A673 (cell line): ENCODE results near the gene ZBTB32. TPM values are rescaled to one million over a fixed set of nuclear protein-coding genes. Genes with fewer than 3 reads are reported as not detected.

Experiments used
- BruUV-seq: library from RNA; stranded (reverse); fragments of 400-500 nt; replicated peaks from 2 replicates; lab custom pipeline; 2021; lab: Mats Ljungman, UMichigan
- CTCF ChIA-PET: fragments of 300-600 bp; sonication (Branson Sonifier 250); formaldehyde crosslinking; loops from one replicate; lab custom pipeline; 2022; ENCODE audit warnings: antibody characterized with exemption; lab: Charles Lee
- POLR2A ChIA-PET: fragments of 300-600 bp; sonication (Branson Sonifier 250); formaldehyde crosslinking; loops from one replicate; lab custom pipeline; 2022; ENCODE audit warnings: antibody characterized with exemption; ENCODE audit not compliant: low non-redundant PET; lab: Charles Lee
- DNase-seq: peaks from one replicate; pipeline ENCODE4 v3.0.0-alpha.2; 2015; ENCODE audit warnings: low spot score
- H3K27ac ChIP-seq: fragments of 200-600 bp; sonication (generic); 2 replicates; pipeline ENCODE4 v1.5.1; 2016; ENCODE audit warnings: mixed run types, low read depth, mild to moderate bottlenecking, mixed read lengths, antibody characterized with exemption, low read length; ENCODE audit not compliant: poor library complexity, severe bottlenecking
- H3K27me3 ChIP-seq: fragments of 200-600 bp; sonication (generic); replicated peaks from 2 replicates; pipeline ENCODE4 v1.6.1; 2017; ENCODE audit warnings: mixed run types, low read depth, mild to moderate bottlenecking, mixed read lengths, antibody characterized with exemption, low read length; ENCODE audit not compliant: insufficient read depth, poor library complexity
- H3K36me3 ChIP-seq: fragments of 200-600 bp; sonication (generic); 2 replicates; pipeline ENCODE4 v1.6.1; 2016; ENCODE audit warnings: mixed run types, mild to moderate bottlenecking, mixed read lengths, antibody characterized with exemption, low read length; ENCODE audit not compliant: insufficient read depth, poor library complexity, severe bottlenecking
- H3K4me1 ChIP-seq: fragments of 200-600 bp; sonication (generic); 2 replicates; pipeline ENCODE4 v1.6.1; 2017; ENCODE audit warnings: mixed run types, mild to moderate bottlenecking, mixed read lengths, antibody characterized with exemption, low read length; ENCODE audit not compliant: insufficient read depth, poor library complexity, severe bottlenecking
- H3K4me3 ChIP-seq: fragments of 200-600 bp; sonication (generic); 2 replicates; pipeline ENCODE4 v1.5.1; 2016; ENCODE audit warnings: low read depth, mixed run types, mild to moderate bottlenecking, mixed read lengths, low read length; ENCODE audit not compliant: poor library complexity, severe bottlenecking
- H3K9me3 ChIP-seq: fragments of 200-600 bp; sonication (generic); 2 replicates; pipeline ENCODE4 v1.6.1; 2016; ENCODE audit warnings: mixed run types, low read depth, mild to moderate bottlenecking, mixed read lengths, antibody characterized with exemption, low read length; ENCODE audit not compliant: poor library complexity, severe bottlenecking
- EZH2 ChIP-seq: fragments of 200-600 bp; sonication (generic); IDR thresholded peaks from 2 replicates; pipeline ENCODE4 v1.6.1; 2017; ENCODE audit warnings: borderline replicate concordance, low read depth, mild to moderate bottlenecking, mixed read lengths, antibody characterized with exemption, low read length; ENCODE audit not compliant: poor library complexity, severe bottlenecking
- intact Hi-C: fragments of 100-400 bp; cut with micrococcal nuclease; formaldehyde crosslinking; loops from one replicate; pipeline ENCODE4 v1.10.0; 2022; ENCODE audit not compliant: unreplicated experiment
- total RNA-seq: library from RNA; stranded (reverse); gene quantifications from 2 replicates; pipeline ENCODE4 v1.2.3, GENCODE V29; 2021
- TF ChIP-seq, protein P1 (sequence below): fragments of 300-800, 200-600 bp; sonication (generic); conservative IDR thresholded peaks from 2 replicates; pipeline ENCODE4 v1.5.1; 2017; ENCODE audit warnings: low read depth, mild to moderate bottlenecking, antibody characterized with exemption, low read length, moderate library complexity, mixed read lengths

The ZBTB32 gene
- total RNA-seq, 1 experiment from 2014 or later = not detected

DNA sequence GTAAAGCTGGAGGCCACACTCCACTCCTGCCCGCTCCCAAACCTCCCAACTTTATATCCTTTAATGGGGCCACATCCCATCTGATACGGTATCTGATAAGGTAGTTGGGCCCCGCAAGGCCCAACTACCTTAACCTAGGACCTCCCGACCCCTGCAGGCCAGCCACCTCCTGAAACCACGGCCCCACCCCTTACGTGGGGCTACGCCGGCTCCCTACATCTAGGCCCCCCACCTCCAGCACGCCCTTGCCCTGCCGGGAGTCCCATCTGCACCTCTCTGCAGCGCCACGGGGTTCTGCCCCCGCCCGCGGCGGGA, 35.7 kb downstream of the ZBTB32 start:
- H3K36me3 ChIP-seq = peaks cover 26% of the 10 kb centered on the region
- no TSS peak for BruUV-seq
- ChIA-PET CTCF (interaction anchor here (1.2 kb wide), 1 partner anchor 45 kb away, joined by 14 read pairs; no protein-coding TSS in a partner anchor), POLR2A (no interaction called here)
- H3K4me1 ChIP-seq = peaks cover 3% of the 10 kb centered on the region
- peak overlapping the region; percentile 65 for H3K4me3 ChIP-seq
- intact Hi-C loops = loop anchor here (10.0 kb wide), 1 partner anchor 195 kb away; the partner anchor contains the start of gene LRFN3
- DNase-seq = no peak
- peak overlapping the region; percentile 75 for H3K27ac ChIP-seq
- no peaks in the 10 kb centered on the region for H3K9me3 ChIP-seq
- no peak for TF ChIP-seq EZH2
- TF ChIP-seq, protein P1, sequence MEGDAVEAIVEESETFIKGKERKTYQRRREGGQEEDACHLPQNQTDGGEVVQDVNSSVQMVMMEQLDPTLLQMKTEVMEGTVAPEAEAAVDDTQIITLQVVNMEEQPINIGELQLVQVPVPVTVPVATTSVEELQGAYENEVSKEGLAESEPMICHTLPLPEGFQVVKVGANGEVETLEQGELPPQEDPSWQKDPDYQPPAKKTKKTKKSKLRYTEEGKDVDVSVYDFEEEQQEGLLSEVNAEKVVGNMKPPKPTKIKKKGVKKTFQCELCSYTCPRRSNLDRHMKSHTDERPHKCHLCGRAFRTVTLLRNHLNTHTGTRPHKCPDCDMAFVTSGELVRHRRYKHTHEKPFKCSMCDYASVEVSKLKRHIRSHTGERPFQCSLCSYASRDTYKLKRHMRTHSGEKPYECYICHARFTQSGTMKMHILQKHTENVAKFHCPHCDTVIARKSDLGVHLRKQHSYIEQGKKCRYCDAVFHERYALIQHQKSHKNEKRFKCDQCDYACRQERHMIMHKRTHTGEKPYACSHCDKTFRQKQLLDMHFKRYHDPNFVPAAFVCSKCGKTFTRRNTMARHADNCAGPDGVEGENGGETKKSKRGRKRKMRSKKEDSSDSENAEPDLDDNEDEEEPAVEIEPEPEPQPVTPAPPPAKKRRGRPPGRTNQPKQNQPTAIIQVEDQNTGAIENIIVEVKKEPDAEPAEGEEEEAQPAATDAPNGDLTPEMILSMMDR = no peak
- H3K27me3 ChIP-seq = no peaks in the 10 kb centered on the region

DNA sequence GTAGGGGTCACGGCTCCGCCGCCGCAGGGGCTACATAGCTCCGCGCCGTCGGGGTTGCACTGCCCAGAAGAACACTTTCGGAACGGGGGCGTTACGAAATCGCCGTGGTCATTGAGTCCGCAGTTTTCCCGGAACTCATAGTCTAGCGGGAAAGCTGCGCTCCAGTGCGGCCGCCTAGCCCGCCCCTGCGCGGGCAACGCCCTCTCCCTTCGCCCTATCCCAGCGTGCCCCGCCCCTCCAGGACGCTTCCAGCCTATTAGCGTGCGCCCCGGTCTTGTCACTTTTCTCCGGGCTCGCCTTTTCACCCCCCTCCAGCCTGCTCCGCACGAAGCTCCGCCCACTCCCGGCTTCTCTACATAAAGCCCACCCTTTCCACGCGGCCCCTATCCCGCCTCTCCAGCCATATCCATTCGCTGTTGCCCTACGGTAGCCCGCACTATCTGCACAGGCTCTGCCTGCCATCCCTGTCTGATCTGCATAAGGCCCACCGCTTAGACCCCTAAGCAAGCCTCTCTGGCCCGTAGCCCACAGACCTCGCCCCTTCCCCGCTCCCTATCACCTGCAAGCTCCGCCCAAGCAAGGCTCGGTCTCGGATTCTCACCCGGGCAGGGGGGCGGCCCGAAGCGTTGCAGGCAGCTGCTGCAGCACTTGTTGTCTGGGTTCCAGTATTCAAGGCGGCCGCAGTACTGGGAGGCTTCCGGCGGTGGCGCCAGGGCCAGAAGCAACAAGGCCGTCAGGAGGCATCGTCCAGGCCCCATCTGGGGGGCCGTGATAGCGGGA, 36.3 kb downstream of the ZBTB32 start:
- Histone ChIP-seq H3K9me3 (no peaks in the 10 kb centered on the region), H3K36me3 (peaks cover 26% of the 10 kb centered on the region), H3K4me1 (peaks cover 3% of the 10 kb centered on the region), H3K27me3 (no peaks in the 10 kb centered on the region), H3K27ac (peak overlapping the region; percentile 77), H3K4me3 (peak overlapping the region; percentile 65)
- BruUV-seq = no TSS peak
- peak; percentile 99 for DNase-seq
- ChIA-PET CTCF (interaction anchor here (1.2 kb wide), 1 partner anchor 45 kb away, joined by 14 read pairs; no protein-coding TSS in a partner anchor), POLR2A (interaction anchor here (0.5 to 0.6 kb wide), 2 partner anchors 63 to 97 kb away, joined by 4 to 9 read pairs; no protein-coding TSS in a partner anchor)
- intact Hi-C loops = loop anchor here (10.0 kb wide), 1 partner anchor 194 kb away; the partner anchor contains the start of gene LRFN3
- no peak for TF ChIP-seq EZH2
- TF ChIP-seq, protein P1 = peak; percentile 38; the same call in 1 of the 2 replicates

DNA sequence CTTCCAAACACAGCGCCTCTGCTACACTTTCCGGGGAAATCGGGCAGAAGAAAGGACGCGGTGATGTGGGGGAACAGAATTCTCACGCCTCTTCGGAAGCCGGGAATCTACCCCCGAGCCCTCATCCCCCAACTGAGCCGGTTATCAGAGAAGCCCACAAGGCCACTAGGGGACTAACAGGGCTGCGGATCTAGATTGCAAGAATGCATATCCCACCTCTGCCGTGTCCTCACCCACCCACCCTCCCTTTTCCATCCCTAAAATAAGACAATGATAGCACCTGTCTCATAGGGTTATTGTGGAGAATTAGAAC, 36.8 kb downstream of the ZBTB32 start:
- Histone ChIP-seq H3K4me1 (peaks cover 3% of the 10 kb centered on the region), H3K4me3 (peak overlapping the region; percentile 65), H3K9me3 (no peaks in the 10 kb centered on the region), H3K36me3 (peaks cover 26% of the 10 kb centered on the region), H3K27me3 (no peaks in the 10 kb centered on the region), H3K27ac (peak overlapping the region; percentile 77)
- TF ChIP-seq, protein P1 = no peak
- no peak for TF ChIP-seq EZH2
- intact Hi-C loops = loop anchor here (10.0 kb wide), 1 partner anchor 194 kb away; the partner anchor contains the start of gene LRFN3
- BruUV-seq = no TSS peak
- POLR2A ChIA-PET = no interaction called here
- CTCF ChIA-PET = interaction anchor here (1.2 kb wide), 1 partner anchor 46 kb away, joined by 14 read pairs; no protein-coding TSS in a partner anchor
- no peak for DNase-seq
